Karpas-422 (cell line): ENCODE measurements around the gene HORMAD2. TPM values are rescaled to one million over a fixed set of nuclear protein-coding genes. Genes with fewer than 3 reads are reported as not detected.

ENCODE experiments used
- DNase-seq: peaks from one replicate; pipeline ENCODE4 v3.0.0-alpha.2; 2015
- H2AFZ ChIP-seq: fragments of 200-600 bp; sonication (generic); 2 replicates; pipeline ENCODE4 v1.6.1; 2014; ENCODE audit warnings: antibody characterized with exemption, low read length, mixed read lengths
- H3K27ac ChIP-seq: fragments of 200-600 bp; sonication (generic); 2 replicates; pipeline ENCODE4 v1.5.1; 2014; ENCODE audit warnings: mild to moderate bottlenecking, low read length, moderate library complexity
- H3K27me3 ChIP-seq: fragments of 200-600 bp; sonication (generic); 2 replicates; pipeline ENCODE4 v1.6.1; 2014; ENCODE audit warnings: low read length, mixed read lengths
- H3K36me3 ChIP-seq: fragments of 200-600 bp; sonication (generic); 2 replicates; pipeline ENCODE4 v1.6.1; 2014; ENCODE audit warnings: low read length, mixed read lengths; ENCODE audit not compliant: insufficient read depth
- H3K4me1 ChIP-seq: fragments of 200-600 bp; sonication (generic); 2 replicates; pipeline ENCODE4 v1.6.1; 2014; ENCODE audit warnings: mild to moderate bottlenecking, low read length, mixed read lengths
- H3K4me2 ChIP-seq: fragments of 200-600 bp; sonication (generic); 2 replicates; pipeline ENCODE4 v1.6.1; 2014; ENCODE audit warnings: low read length, low read depth, mild to moderate bottlenecking; ENCODE audit not compliant: poor library complexity, severe bottlenecking
- H3K4me3 ChIP-seq: fragments of 200-600 bp; sonication (generic); 2 replicates; pipeline ENCODE4 v1.5.1; 2014; ENCODE audit warnings: mild to moderate bottlenecking, antibody characterized with exemption, low read length, mixed read lengths
- H3K79me2 ChIP-seq: fragments of 200-600 bp; sonication (generic); 2 replicates; pipeline ENCODE4 v1.6.1; 2014; ENCODE audit warnings: mild to moderate bottlenecking, low read length, mixed read lengths
- H3K9ac ChIP-seq: fragments of 200-600 bp; sonication (generic); 2 replicates; pipeline ENCODE4 v1.6.0; 2014; ENCODE audit warnings: low read length
- H3K9me2 ChIP-seq: fragments of 200-600 bp; sonication (generic), shearing (Covaris generic); replicated peaks from 2 replicates; pipeline ENCODE4 v1.6.0; 2014; ENCODE audit warnings: mild to moderate bottlenecking, low read length, moderate library complexity; ENCODE audit not compliant: insufficient read depth
- H3K9me3 ChIP-seq: fragments of 300-700, 200-600 bp; sonication (generic); 2 replicates; pipeline ENCODE4 v1.6.1; 2014; ENCODE audit warnings: low read length, mixed read lengths
- H4K20me1 ChIP-seq: fragments of 200-600 bp; sonication (generic); 2 replicates; pipeline ENCODE4 v1.6.1; 2014; ENCODE audit warnings: mild to moderate bottlenecking, antibody characterized with exemption, low read length, low read depth; ENCODE audit not compliant: insufficient read depth
- total RNA-seq: library from RNA; depleted of rRNA; stranded (reverse); fragments of >200 nt; shearing (Covaris generic); gene quantifications from 2 replicates; pipeline ENCODE4 v1.2.3, GENCODE V29; 2014; ENCODE audit warnings: low replicate concordance

Gene HORMAD2
- total RNA-seq, 1 experiment from 2014 or later, result not detected

DNA sequence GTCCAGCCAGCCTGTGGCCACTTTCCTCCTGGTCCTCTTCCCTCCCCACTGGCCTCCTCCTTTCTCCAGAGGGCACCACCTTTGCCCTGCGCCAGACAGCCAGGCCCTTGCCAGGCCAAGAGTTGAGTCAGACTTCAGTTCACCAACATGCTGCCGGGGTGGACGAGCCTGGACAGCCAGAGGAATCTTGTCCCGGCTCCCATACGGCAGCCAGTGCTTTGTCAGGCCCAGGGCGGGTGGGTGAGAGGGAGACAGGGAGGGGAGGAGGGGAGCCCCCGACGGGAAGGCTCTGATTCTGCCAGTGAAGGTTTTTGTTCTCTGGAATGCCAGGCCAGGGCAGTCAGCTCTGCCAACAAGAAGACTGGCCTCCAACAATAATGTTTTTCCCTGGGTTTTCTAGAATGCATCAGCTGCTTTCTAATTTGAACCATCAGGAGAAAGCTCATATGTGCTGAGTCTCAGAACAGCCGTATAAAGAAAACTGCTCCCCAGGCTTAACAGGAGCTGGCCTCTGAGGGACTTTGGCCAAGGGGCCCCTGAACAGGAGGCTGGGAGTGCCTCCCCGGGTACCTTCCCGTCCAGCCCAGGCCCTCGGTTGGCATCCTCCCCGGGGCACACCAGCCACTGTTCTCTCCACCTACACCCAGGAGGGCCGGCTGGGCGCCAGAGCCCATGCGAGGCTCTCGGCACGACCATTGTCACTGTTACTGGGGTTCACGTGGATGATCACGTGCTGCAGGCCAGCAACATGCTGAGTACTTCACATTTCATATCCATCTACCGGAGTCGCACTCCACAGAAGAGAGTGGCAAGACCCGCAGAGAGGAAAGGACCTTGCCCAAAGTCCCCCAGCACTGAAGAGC is 137.7 kb downstream of the HORMAD2 start:
- H2AFZ ChIP-seq, result no peak overlapping the region
- no peaks in the 10 kb centered on the region for H3K9me3 ChIP-seq
- H3K27me3 ChIP-seq, result no peaks in the 10 kb centered on the region
- no peak overlapping the region for H3K9ac ChIP-seq
- H3K79me2 ChIP-seq, result no peaks in the 10 kb centered on the region
- no peak overlapping the region for H3K4me2 ChIP-seq
- DNase-seq, result no peak
- no peak overlapping the region for H3K27ac ChIP-seq
- H3K9me2 ChIP-seq, result no peaks in the 10 kb centered on the region
- no peaks in the 10 kb centered on the region for H3K4me1 ChIP-seq
- H3K4me3 ChIP-seq, result no peak overlapping the region
- no peaks in the 10 kb centered on the region for H3K36me3 ChIP-seq
- H4K20me1 ChIP-seq, result no peaks in the 10 kb centered on the region

DNA sequence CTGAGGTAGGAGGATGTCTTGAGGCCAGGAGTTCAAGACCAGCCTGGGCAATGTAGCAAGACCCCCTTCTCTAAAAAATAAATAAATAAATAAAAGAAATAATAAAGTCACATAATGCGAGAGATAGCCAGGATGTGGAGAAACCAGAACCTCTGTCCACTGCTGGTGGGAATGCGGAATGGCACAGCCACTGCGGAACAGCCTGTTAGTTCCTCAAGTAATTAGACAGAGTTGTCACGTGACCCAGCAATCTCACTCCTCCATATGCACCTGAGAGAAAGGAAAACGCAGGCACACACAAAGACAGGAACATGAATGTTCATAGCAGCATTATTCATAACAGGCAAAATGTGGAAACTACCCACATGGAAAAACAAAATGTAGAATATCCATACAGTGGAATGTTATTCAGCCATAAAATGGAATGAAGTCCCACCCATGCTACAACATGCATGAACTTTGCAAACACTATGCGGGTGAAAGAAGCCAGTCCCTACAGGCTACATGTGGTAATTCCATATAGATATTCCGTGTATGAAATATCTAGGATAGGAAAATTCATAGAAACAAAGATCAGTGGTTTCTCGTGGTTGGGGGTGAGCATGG is 138.9 kb downstream of the HORMAD2 start:
- DNase-seq, result no peak
- Histone ChIP-seq H3K9ac (no peak overlapping the region), H3K36me3 (no peaks in the 10 kb centered on the region), H3K4me1 (no peaks in the 10 kb centered on the region), H3K4me3 (no peak overlapping the region), H3K9me2 (no peaks in the 10 kb centered on the region), H3K4me2 (no peak overlapping the region), H4K20me1 (no peaks in the 10 kb centered on the region), H3K9me3 (no peaks in the 10 kb centered on the region), H3K79me2 (no peaks in the 10 kb centered on the region), H2AFZ (no peak overlapping the region), H3K27me3 (no peaks in the 10 kb centered on the region), H3K27ac (no peak overlapping the region)

DNA sequence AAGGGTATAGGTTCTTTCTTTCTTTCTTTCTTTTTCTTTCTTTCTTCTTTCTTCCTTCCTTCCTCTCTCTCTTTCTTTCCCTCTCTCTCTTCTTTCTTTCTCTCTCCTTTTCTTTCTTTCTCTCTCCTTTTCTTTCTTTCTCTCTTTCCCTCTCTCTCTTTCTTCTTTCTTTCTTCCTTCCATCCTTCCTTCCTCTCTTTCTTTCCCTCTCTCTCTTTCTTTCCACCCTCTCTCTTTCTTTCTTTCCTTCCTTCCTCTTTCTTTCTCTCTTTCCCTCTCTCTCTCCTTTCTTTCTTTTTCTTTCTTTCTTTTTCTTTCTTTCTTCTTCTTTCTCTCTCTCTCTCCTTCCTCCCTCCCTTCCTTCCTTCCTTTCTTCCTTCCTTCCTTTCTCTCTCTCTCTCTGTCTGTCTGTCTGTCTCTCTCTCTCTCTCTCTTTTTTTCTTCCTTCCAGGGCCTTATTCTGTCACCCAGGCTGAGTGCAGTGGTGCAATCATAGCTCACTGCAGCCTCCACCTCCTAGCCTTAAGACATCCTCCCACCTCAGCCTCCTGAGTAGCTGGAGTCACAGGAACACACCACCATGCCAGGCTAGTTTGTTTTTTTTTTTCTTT is 139.5 kb downstream of the HORMAD2 start:
- Histone ChIP-seq H3K36me3 (no peaks in the 10 kb centered on the region), H3K9ac (no peak overlapping the region), H4K20me1 (no peaks in the 10 kb centered on the region), H3K9me3 (no peaks in the 10 kb centered on the region), H3K79me2 (no peaks in the 10 kb centered on the region), H3K9me2 (no peaks in the 10 kb centered on the region), H2AFZ (no peak overlapping the region), H3K4me2 (no peak overlapping the region), H3K4me1 (no peaks in the 10 kb centered on the region), H3K27ac (no peak overlapping the region), H3K27me3 (no peaks in the 10 kb centered on the region), H3K4me3 (no peak overlapping the region)
- no peak for DNase-seq

DNA sequence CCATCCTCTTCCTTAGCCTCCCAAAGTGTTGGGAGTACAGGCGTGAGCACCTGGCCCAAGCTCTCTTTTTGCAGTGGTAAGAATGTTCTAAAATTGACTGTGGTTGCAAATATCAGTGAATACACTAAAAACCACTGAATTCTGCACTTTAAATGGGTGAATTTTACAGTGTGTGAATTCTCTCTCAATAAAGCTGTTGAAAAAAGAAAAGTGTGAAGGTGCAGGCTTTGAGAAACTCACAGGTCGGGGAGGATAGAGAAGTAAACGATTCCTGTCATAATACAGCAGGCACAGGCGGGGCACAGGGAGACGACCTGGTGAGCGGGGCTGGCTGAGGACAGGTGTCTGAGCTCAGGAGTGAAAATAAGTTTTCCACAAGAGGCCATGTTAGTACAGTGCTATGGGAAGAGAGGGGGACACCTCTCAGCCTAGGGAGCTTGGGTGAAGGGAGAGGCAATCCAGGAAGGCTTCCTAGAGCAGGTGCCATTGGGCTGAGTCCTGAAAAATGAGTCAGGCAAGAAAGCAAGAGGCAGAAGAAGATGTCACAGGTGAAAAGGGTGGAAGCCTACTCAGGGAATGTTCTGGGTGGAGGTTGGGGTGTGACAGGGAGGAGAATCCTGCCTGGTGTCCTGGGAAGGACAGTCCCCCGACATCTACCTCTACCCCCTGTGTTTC is 140.2 kb downstream of the HORMAD2 start:
- no peak overlapping the region for H3K9ac ChIP-seq

DNA sequence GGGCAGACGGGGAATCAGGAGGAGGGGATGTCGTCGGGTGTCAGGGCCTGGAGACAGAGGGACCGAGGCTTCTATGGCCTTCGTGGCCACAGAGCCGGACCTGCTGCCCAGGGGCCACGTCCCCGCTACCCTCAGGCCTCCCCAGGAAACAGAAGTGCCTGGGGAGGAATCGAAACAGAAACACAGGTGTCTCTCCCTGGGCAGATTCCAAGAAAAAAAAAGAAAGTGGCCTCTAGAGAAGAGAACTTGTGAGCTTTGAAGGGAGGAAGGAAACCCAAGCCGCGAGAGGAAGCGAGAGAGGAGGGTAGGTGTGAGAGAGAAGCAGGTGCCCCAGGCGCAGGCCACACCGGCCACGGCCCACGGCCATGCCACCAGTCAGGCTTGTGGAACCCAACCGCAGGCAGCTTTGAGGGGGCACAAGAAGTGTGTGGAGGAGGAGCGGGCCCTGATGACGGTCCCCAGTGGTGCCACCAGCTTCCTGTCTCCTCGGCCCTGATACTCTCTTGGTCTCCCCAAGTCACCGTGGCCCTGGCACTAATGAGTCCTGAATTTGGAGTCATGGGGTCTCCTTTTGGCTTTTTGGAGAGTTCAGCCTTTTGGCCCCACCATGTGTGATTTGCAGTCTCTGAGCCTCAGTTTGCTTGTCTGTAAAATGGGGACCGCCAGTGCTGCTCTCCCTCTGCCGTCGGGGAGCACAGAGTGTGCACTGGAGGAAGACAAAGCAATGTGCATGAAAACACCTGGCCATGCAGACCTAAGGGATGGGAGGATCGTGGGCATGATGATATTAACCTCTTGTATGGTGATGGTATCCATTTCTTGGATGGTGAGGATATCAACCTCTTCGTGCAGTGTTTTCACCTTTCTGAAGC is 141.1 kb downstream of the HORMAD2 start:
- no peak overlapping the region for H2AFZ ChIP-seq
- no peak overlapping the region for H3K4me2 ChIP-seq
- no peaks in the 10 kb centered on the region for H4K20me1 ChIP-seq
- H3K36me3 ChIP-seq, result no peaks in the 10 kb centered on the region
- H3K9me3 ChIP-seq, result no peaks in the 10 kb centered on the region
- no peaks in the 10 kb centered on the region for H3K9me2 ChIP-seq
- no peaks in the 10 kb centered on the region for H3K4me1 ChIP-seq
- no peak for DNase-seq
- no peak overlapping the region for H3K9ac ChIP-seq
- H3K79me2 ChIP-seq, result no peaks in the 10 kb centered on the region
- no peak overlapping the region for H3K4me3 ChIP-seq
- no peak overlapping the region for H3K27ac ChIP-seq
- no peaks in the 10 kb centered on the region for H3K27me3 ChIP-seq

More for the DNA sequence above, 140.2 kb downstream of the HORMAD2 start:
- Histone ChIP-seq H3K4me2 (no peak overlapping the region), H3K36me3 (no peaks in the 10 kb centered on the region), H3K4me3 (no peak overlapping the region), H3K9me2 (no peaks in the 10 kb centered on the region), H3K4me1 (no peaks in the 10 kb centered on the region), H3K79me2 (no peaks in the 10 kb centered on the region), H3K27ac (no peak overlapping the region), H3K9me3 (no peaks in the 10 kb centered on the region), H4K20me1 (no peaks in the 10 kb centered on the region), H2AFZ (no peak overlapping the region), H3K27me3 (no peaks in the 10 kb centered on the region)
- DNase-seq, result no peak

DNA sequence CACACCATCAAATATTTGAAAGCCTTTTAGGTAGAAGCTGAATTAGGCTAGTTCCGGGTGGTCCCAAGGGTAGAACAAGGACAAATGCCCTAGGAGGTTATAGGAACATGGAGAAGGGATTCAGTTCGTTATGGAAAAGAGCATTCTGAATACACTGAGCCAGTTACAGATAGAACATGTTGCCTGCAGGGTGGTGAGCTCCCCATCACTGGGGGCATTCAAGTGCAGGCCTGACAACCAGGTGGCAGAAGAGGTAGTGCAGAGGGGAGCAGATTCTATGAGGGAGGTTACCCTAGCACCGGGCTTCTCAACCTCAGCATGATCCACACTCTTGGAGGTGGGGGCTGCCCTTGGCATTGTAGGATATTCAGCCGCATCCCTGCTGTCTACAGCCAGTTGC is 142.1 kb downstream of the HORMAD2 start:
- no peak overlapping the region for H3K9ac ChIP-seq
- H3K4me3 ChIP-seq, result no peak overlapping the region
- H3K4me2 ChIP-seq, result no peak overlapping the region
- no peaks in the 10 kb centered on the region for H3K79me2 ChIP-seq
- no peaks in the 10 kb centered on the region for H3K9me2 ChIP-seq
- H4K20me1 ChIP-seq, result no peaks in the 10 kb centered on the region
- H3K36me3 ChIP-seq, result no peaks in the 10 kb centered on the region
- no peak for DNase-seq
- no peak overlapping the region for H3K27ac ChIP-seq
- H3K4me1 ChIP-seq, result no peaks in the 10 kb centered on the region
- no peak overlapping the region for H2AFZ ChIP-seq
- no peaks in the 10 kb centered on the region for H3K27me3 ChIP-seq
- no peaks in the 10 kb centered on the region for H3K9me3 ChIP-seq

DNA sequence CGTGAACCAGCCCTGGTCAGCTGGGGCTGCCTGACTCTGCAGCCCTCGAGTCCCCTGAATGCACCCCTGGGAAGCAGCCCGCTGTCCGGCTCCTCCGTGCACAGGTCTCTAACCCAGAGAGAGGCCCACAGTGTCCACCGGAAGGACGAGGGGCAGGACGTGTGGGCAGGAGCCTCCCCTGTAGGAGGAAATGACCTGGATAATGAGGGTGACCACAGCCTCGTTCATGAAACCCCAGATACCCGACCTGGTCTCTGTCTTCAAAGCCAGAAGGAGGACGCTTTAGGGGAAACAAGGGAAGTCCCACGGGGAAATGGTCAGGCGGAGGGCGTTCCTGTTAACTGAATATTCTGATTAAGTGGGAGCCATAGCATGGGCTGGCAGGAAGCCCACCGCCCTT is 143.0 kb downstream of the HORMAD2 start:
- Histone ChIP-seq H2AFZ (no peak overlapping the region), H3K27ac (no peak overlapping the region), H3K27me3 (no peaks in the 10 kb centered on the region), H3K4me2 (no peak overlapping the region), H3K9me3 (no peaks in the 10 kb centered on the region), H3K4me3 (no peak overlapping the region), H3K9me2 (no peaks in the 10 kb centered on the region), H3K4me1 (no peaks in the 10 kb centered on the region), H3K9ac (no peak overlapping the region), H4K20me1 (no peaks in the 10 kb centered on the region), H3K79me2 (no peaks in the 10 kb centered on the region), H3K36me3 (no peaks in the 10 kb centered on the region)
- DNase-seq, result no peak
